ENCODE results near the gene TMEM61.
A peak's percentile ranks its signal among the peaks of the same experiment; 100 is the strongest.

TMEM61 gene

DNA sequence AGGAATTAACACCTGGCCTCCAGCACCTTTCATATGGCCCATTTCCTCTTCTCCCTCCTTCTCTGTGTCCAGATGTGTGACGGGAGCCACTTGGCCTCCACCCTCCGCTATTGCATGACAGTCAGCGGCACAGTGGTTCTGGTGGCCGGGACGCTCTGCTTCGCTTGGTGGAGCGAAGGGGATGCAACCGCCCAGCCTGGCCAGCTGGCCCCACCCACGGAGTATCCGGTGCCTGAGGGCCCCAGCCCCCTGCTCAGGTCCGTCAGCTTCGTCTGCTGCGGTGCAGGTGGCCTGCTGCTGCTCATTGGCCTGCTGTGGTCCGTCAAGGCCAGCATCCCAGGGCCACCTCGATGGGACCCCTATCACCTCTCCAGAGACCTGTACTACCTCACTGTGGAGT lies 5.6 kb downstream of the TMEM61 start:
- DNase-seq = no peak

DNA sequence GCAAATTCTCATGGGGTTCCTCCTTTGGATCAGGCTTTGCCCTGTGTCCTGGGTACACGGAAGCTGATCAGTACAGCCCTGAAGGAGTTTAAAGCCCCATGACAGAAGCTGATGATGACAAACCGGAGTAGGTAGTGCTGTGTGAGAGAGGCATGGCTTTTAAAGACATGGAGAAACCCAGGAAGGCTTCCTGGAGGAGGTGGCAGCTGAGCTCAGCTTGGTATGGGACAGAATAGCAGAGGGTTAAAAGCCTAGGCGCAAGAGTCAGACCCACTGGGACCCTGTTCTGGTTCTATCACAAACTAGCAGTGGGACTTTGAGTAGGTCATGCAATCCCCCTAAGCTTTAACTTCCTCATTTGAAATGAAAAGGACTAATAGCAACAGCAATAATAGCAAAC lies 6.1 kb downstream of the TMEM61 start:
- DNase-seq = no peak

DNA sequence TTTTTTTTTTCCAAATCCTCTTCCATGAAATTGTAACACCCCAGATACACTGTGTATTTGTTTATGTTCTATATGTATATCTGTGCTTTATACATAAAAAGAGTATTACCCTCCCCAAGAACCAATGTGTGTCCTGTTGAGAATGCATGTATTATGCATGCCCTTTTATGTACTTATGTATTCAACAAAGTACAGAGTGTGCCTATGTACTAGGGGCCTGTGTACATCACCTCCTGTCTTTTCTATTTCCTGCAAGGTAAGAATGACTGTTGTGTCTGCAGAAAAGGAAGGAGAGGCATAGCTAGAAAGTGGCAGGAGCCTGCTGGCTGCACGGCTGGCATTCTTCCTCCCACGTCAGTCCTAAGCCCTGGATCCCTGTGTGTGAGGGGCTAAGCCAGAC lies 7.0 kb downstream of the TMEM61 start:
- no peak for DNase-seq

DNA sequence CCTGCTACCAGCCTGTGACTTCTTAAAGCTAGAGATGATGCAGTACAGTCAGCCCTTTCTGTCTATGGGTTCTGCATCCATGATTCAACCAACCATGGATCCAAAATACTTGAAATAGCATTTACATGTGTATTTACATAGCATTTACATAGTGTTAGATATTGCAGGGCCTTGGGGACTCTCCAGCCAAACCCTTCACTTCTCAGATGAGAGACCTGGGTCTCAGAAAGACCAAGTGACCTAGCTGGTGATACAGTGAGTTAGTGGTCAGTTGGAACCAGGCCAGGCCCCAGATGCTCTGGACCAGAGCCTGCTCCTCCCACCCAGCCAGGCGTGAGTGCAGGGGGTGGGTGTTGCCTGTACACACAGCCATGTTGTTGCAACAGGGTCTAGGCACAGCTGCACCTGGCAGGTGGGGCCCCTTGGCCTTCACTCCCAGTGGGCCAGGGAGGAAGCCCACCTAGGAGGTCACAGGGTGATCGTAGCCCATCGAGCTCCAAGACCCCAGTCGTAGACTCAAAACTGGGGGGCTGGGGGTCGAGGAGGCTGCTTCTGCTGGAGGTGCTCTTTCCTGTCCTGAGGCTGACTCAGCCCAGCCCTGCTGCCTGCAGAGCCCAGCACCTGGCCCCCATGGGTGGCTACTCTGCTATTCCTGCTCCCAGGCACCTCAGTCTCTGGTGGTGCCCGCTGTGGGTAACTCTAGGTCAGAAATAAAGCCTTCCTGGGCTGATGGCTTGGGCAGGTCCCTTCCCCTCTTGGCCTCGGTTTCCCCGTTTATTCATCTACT lies 7.7 kb downstream of the TMEM61 start:
- DNase-seq = no peak

DNA sequence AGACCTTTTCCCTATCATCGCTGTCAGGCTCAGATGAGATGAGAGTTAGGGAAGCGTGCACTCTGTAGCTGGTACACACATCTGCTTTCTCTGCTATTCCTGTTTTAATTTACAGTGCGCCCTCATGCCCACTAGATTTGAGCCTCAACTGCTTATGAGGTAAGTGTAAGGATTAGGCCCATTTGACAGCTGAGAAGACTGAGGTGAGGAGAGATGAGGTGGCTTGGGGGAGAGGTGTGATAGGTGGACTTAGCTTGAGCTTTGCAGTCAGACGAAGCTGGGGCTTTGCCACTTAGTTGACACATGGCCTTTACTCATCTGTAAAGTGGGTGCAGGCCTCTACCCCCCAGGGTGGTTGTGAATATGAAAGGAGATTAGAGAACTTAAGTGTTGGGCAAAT lies 8.5 kb downstream of the TMEM61 start:
- DNase-seq = no peak

DNA sequence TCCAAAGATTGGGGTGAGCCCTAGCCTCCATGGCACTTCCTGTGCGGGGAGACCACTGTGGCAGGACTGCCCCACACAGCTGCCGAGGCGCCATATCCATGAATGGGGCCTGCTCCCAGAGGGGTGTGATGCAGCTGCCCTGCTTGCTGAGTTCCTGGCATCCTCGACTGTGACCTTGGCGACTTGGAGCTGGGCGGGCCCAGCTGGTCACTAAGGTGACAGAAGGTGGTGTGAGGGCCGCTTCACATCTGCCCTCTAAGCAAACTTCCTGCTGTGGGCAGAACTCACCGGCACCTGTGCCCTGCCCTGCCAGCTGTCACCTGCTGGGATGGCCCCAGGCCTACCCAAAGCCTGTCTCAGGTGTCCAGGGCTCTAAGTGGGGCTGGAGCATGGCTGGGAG lies 9.0 kb downstream of the TMEM61 start:
- no peak for DNase-seq

DNA sequence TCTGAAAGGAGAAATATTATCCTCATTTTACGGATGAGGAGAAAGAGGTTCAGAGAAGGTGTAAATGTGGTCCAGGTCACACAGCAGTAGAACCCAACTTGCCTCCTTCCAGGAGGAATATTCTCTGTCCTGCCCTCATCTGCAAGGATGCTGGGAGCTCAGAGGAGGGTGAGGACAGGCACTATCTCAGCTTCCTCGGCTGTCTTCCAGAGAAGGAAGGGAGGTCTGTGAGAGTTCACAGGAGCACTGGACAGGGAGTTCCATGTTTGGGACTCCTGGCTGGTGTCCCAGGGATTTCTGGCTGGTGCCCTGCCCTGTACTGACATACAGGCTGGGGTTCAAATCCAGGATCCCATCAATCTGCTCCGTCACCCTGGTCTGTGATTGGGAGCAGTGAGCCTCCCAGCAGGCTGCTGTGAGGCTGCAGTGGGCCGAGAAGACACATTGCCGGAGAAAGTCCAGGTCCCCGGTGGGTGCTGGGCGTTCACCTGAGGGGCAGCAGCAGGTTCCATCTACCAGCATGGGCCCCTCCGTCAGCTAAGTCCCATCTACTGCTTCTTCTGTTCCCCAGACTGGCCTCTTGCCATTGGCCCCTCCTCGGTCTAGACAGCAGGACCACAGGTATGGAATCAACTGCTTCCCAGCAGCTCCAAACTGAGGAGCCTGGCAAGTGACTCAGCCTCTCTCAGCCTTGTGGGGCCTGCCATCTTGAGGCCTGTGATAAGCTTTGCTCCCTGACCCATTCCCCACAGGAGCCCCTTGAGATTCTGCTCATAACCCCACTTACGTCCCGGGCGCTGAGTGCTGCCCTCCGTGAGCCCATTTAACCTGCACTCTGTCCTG lies 9.8 kb downstream of the TMEM61 start:
- no peak for DNase-seq

DNA sequence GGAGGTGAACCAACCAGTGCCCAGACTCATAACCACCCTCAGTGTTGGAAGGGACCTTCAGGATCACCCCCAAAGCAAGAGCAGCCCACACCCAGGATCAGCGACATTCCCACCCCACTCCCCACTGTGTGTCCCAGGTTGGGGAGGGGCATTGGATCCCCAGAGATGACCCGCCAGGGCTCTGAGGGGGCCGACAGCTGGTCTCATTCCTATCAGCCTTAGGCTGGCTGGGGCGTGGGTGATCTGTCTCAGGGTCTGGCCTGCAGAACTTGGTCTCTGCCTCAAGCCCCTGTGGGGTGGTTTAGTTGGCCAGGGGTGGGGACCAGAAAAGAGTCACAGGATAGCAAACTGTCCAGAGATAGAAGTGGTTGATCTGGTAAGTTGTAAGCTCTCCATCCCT lies 10.5 kb downstream of the TMEM61 start:
- DNase-seq = no peak

DNA sequence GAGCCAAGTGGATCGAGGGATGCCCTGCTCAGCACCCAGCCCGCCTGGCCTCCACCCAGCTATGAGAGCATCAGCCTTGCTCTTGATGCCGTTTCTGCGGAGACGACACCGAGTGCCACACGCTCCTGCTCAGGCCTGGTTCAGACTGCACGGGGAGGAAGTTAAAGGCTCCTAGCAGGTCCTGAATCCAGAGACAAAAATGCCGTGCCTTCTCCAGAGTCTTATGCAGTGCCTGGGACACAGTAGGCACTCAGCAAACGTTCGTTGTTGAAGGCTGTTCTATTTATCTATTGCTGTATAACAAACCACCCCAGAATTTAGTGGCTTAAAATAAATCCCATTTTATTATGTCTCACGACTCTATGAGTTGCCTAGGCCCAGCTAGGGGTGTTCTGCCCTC lies 11.5 kb downstream of the TMEM61 start:
- no peak for DNase-seq

DNA sequence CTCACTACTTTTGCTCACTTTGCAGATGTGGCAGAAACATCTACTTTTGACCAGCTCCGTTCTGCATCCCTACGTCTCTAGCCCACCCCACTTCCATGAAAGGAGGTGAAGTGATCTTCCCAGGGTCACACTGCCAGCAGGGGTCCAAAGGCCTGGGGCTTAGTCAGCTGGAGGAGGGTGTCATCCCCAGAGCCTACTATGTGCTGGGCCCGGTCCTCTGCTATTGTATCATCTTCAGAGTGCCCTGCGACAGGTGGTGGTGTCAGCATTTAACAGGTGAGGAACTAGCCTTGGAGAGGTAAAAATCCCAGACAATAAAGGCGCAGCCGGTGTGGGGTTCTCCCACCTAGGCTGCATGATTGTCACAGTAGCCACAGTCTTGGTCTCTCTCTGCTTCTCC lies 12.7 kb downstream of the TMEM61 start:
- DNase-seq = no peak

DNA sequence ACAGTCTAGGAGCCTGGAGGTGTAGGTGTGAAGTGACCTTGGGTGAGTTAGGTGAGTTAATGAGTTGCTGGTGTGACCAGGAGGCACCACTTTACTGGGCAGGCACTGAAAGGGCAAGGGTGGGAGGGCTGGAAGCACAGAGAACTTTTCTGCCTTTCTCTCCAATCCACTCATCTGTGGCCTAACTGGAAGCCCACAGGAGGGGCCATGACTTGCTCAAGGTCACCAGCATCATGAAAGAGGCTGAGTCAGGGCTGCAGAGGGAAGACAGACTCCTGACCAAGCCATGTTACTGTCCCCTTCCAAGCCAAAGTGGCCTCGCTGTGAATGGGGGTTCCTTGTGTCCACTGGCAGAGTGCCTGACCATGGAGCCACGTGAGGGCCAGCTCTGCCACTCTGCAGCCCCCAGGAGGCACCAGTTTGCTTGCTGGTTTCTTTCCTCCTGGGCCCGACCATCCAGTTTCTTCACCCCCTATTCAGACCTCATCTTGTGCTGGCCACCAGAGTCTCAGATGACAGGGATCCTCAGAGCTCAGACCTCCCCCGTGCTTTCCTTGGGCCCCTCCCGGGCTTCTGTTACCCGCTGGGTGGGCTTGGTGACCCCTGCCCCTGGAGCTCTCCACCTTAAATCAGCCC lies 14.0 kb downstream of the TMEM61 start:
- DNase-seq = no peak

DNA sequence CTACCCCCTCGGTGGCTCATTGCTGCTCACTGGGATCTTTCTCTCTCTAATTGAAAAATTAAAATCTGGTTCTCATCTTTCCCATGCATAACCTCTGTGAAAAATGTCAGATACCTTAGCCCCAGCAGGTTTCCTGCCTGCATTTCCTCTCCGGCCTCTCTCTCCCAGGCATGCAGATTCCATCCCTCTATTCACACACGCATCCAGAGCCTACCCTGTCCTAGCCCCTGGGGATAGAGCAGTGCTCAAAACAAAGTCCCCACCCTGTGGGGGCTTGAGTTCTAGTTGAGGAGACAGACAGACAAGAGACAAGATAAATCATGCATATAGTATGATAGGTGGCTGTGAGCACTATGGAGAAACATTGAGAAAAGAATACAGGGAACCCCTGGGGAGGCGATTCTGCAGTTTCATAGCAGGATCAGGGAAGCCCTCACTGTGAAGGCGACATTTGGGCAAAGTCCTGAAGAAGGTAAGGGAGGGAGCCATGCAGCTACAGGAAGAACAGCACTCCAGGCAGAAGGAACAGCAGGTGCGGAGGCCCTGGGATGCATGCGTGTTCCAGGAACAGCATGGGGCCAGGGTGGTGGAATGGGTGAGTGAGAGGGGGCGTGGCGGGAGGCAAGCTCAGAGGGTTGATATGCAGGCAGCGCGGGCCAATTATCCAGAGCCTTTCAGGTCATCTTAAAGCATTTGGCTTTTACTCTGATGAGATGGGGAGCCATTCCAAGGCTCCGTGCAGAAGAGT lies 14.8 kb downstream of the TMEM61 start:
- DNase-seq = no peak

DNA sequence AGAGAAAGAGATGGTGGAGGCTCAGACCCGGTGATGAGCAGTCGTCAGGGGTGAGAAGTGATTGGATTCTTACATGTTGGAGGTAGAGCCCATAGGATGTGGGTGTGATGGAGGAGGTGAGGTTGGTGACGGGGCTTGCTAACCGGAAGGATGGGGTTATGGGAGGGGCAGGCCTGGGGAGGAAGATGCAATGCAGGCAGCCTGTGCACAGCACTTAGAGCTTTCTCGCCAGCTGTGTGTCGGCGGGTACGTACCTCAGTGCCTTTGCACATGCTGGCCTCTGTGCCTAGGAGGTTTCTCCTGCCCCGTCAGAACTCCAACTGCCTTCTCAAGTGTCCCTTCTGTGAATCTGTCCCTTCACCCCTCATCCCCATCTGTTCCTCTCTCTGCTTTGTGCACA lies 15.4 kb downstream of the TMEM61 start:
- no peak for DNase-seq

DNA sequence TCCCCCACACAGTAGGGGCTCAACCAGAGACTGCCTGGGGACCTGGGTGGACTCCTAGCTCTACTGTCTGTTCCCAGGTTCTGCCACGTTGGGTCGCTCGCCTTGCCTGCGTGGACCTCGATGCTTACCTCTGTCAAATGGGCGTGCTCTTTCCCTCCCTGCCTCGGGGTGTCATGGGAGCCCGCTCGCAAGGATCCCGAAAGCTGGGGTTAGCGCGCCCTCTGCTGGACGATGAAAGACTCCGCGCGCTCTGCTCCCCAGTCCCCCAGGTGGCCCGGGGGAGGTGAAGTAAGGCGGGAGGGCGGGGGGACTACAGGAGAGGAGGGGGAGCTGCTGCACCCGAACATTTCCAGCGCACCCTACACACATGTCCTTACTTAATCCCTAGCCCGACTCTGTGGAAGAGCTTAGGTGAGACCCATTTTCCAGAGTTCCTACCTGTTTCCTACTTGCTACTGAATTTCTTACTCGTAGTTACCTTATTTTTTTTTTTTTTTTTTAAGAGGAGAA lies 16.0 kb downstream of the TMEM61 start:
- peak in 1 of 2 experiments; percentile 56 for DNase-seq

DNA sequence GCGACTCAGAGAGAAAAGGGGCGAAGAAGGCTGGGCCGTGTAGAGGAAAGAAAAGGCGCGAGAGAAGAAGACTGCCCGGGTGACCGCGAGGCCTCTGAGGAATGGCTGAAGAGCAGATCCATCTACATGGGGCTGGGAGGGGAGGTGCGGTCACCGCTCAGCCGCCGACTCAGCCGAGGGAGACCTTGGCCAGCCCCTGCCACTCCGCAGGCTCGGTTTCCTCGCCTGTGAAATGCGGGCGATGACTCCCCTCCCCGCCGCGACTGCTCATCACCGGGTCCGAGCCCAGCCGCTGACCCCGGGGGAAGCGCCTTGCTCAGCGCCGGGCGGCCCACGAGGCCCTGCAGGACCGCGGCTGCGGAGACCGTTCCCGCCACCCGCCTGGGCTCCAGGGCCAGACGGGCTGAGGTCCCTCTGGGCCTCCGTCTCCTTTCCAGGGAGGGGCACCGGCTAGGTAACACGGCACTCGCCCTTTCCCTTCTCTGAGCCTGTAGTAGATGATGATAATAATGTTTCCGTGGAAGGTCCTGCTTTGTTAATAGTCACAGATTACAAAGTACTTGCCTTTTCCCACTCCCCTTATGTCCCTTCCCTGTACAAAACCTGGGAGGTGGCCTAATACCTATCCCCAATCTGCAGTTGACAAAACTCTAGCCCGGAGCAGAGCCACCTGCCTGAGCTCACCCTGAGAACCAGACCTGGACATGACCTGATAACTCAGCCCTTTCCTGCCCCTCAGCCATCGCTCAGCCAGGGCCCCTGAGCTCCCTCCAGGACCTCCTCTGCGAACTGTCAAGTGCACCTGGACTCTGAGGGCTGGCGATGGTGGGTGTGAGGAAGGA lies 16.7 kb downstream of the TMEM61 start:
- DNase-seq = no peak

DNA sequence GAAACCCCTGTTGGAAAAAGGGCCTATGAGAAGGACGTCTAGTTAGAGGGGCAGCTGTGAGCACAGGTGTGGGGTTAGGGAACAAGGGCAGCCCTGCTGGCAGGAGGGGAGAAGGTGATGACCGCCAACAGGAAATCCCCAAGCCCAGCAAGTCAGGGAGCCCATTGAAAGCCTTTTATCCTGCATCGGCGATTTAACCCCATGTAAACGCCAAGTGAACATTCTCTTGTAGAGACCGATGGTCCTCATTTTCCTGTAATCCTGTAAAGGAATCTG lies 17.2 kb downstream of the TMEM61 start:
- DNase-seq = no peak

DNA sequence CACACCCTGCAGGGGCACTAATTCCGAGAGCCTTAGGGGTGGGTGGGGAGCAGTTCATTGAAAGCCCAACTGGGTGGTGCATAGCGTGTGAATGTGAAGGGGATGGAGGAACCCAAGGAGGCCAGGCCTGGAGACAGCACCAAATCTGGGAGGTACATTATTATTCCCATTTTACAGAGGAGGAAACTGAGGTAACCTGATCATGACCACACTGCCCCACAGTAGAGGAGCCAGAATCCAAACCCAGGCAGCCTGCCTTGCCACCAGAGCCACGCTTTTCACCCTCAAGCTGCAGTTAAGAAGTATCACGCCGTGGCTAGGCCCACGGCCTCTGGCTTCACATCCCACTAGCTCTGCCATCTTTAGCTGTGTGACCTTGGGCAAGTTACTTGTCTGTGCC lies 17.7 kb downstream of the TMEM61 start:
- no peak for DNase-seq

DNA sequence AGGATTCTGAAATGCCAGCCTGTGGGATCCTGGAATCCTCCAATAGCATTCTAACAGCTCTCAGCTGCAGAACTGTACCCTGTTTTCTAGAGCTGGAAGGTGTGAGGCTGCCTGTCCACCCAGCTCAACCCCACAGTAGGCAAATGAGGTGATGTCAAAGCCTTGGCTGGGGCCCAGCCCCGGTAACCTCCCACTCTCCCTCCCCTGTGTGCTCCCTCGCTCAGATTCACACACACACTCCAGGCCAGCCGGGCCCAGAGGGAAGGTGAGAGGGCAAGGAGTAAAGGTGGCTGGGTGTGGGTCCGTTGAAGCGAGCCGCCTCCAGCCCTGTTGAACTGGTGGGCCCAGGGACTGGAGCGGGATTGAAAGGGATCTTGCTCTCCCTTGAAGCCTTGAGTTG lies 18.2 kb downstream of the TMEM61 start, which contains the start of gene BSND:
TSS of gene BSND (plus strand) at position 257 of the 400 bp plus-strand sequence. CDS start 254 bp downstream, outside the sequence.
- no peak for DNase-seq

DNA sequence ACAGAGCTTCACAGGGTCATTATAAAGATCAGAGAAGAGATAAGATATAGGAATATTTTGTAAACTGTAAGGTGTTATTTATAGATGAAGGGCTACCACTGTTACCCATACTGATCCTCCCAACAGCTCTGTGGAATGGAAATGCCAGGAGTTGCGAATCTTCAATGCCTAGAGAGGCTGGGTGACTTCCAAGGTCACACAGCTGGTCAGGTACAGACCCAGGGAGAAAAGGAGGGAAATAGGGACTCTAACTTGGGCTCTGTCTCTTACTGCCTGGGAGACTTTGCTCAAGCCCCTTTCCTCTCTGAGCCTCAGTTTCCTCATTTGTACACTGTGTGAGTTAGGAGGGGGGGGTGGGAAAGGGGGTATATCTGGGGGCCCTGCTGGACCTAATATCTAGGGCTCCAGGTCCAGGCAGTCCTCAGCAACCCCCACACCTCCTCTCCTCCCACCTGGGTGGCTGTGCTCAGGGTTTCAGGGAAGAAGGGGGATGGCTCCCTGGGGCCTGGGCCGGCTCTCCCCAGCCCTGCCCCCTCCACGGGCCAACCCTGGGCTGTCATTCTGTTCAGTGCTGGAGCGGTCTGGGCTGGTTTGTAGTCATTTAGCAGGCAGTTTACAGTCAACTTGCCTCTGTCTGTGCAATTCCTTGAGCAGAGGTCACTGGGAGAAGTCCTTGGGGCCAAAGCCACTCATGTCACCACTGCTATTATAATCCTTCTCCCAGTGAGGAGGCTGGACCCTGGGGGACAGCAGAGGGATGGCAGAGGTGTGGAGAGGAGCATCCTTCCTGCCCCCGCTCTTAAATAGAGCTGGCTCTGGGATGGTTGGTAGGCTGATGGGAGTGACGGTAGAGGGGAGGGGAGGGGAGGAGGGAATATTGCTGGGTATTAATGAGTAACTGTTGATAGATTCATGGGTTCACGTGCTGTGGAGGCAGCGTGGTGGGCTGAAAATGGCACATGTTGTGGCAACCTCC lies 20.0 kb downstream of the TMEM61 start:
- DNase-seq = no peak

DNA sequence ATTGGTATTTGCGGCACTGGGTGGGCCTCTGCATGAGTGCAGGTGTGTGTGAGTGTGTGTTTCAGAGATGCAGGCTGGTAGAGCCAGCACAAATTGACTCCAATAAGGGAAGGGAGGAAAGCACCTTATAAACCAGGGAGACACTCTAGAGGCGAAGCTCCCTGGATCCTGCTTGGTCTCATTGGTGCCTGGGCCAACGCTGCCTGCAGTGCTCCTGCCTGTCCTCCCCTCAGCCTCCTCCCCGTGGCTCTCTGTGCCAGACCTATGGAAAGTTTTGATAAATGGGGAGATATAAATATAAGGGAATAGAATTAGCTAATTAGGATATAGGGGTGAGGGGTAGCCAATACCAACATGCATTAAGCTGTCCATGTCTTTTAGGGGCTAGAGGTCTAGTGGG lies 20.9 kb downstream of the TMEM61 start:
- DNase-seq = no peak

DNA sequence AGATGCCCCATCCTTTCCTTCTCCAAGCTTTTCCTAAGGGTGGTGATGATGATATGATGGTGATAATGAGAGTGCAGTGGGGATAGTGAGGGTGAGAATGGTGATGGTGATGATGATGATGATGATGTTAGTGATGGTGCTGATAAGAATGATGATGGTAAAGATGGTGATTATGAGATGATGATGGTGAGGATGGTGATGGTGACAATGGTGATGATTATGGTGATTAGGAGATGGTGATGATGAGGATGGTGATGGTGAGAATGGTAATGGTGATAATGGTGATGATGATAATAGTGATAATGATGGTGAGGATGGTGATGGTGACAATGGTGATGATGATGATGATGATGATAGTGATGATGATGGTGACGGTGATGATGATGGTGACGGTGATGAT lies 22.3 kb downstream of the TMEM61 start:
- no peak for DNase-seq
